Sigmoid colon (tissue), 7 donors: ENCODE data around the gene SLC35E1. TPM values are rescaled to one million over a fixed set of nuclear protein-coding genes. Genes with fewer than 3 reads are reported as not detected.

Source experiments
- DNase-seq: peaks from one replicate; pipeline ENCODE4 v3.0.0-alpha.2; 2019
- H3K27ac ChIP-seq, 4 donors: fragments of 200-600 bp; sonication (generic); one replicate each; pipeline ENCODE4 v1.5.1; 2016 to 2019; ENCODE audit warnings: mild to moderate bottlenecking in 1 of 4
- H3K27me3 ChIP-seq, 3 donors: fragments of 200-600 bp; sonication (generic); one replicate each; pipeline ENCODE4 v1.5.1; 2019; ENCODE audit warnings: mild to moderate bottlenecking in 1 of 3
- H3K36me3 ChIP-seq, 4 donors: fragments of 200-600 bp; sonication (generic); one replicate each; pipeline ENCODE4 v1.5.1; 2016 to 2019
- H3K4me1 ChIP-seq, 4 donors: fragments of 200-600 bp; sonication (generic); one replicate each; pipeline ENCODE4 v1.5.1; 2017 to 2019
- H3K4me3 ChIP-seq, 4 donors: fragments of 200-600 bp; sonication (generic); one replicate each; pipeline ENCODE4 v1.5.1; 2017 to 2019; ENCODE audit warnings: mild to moderate bottlenecking in 2 of 4, moderate library complexity in 1 of 4
- H3K9me3 ChIP-seq, 4 donors: fragments of 200-600 bp in 3 of 4; sonication (generic) in 3 of 4; one replicate each; pipeline versions ENCODE4 v1.5.1 to v1.6.1; 2013 to 2019
- EP300 ChIP-seq, 4 donors: sonication (generic); formaldehyde crosslinking; IDR thresholded peaks; one replicate each; pipeline ENCODE4 v1.6.1; 2017; ENCODE audit warnings: antibody characterized with exemption in 4 of 4
- POLR2A ChIP-seq, 2 donors: fragments of 450-650 bp; IDR thresholded peaks; one replicate each; pipeline ENCODE4 v1.6.1; 2016; ENCODE audit warnings: antibody characterized with exemption in 2 of 2, mild to moderate bottlenecking in 2 of 2, moderate library complexity in 2 of 2
- POLR2AphosphoS5 ChIP-seq, 4 donors: sonication (generic); formaldehyde crosslinking; IDR thresholded peaks; one replicate each; pipeline ENCODE4 v1.6.1; 2017; ENCODE audit warnings: antibody characterized with exemption in 4 of 4
- WGBS, 2 donors: extraction: QIAGEN DNeasy Blood & Tissue Kit; methylation state at CpG; one replicate each; pipeline ENCODE4 v1.1.7; 2013; 5-methylcytosine and 5-hydroxymethylcytosine counted together
- intact Hi-C: fragments of 100-400 bp; cut with DNase I; formaldehyde crosslinking; loops from one replicate; pipeline ENCODE4 v1.15.1; 2023
- polyA plus RNA-seq, 3 donors: library from polyadenylated mRNA; stranded (reverse); fragments of 200-250 nt; gene quantifications; one replicate each; pipeline ENCODE4 v1.2.3, GENCODE V29; 2013
- total RNA-seq, 4 donors: library from RNA; depleted of rRNA; stranded (reverse); fragments of >200 nt; gene quantifications; one replicate each; pipeline ENCODE4 v1.1.0, GENCODE V29; 2016
- TF ChIP-seq, protein P1 (sequence below), 4 experiments: fragments of 450-650 bp in 3 of 4; fragments of 200-600 bp in 1 of 4; IDR thresholded peaks; one replicate each; pipeline ENCODE4 v1.5.1; 2016 to 2019; ENCODE audit warnings: antibody characterized with exemption in 4 of 4, mild to moderate bottlenecking in 3 of 4, moderate library complexity in 2 of 4
- donor health status: healthy with polysubstance abuse.
- donor health status: Bipolar disorder and iron deficiency.
- donor health status: healthy.

Gene SLC35E1
- total and polyA plus RNA-seq, 7 donors, result 9.7 to 27.4 (median 22.4) TPM

DNA sequence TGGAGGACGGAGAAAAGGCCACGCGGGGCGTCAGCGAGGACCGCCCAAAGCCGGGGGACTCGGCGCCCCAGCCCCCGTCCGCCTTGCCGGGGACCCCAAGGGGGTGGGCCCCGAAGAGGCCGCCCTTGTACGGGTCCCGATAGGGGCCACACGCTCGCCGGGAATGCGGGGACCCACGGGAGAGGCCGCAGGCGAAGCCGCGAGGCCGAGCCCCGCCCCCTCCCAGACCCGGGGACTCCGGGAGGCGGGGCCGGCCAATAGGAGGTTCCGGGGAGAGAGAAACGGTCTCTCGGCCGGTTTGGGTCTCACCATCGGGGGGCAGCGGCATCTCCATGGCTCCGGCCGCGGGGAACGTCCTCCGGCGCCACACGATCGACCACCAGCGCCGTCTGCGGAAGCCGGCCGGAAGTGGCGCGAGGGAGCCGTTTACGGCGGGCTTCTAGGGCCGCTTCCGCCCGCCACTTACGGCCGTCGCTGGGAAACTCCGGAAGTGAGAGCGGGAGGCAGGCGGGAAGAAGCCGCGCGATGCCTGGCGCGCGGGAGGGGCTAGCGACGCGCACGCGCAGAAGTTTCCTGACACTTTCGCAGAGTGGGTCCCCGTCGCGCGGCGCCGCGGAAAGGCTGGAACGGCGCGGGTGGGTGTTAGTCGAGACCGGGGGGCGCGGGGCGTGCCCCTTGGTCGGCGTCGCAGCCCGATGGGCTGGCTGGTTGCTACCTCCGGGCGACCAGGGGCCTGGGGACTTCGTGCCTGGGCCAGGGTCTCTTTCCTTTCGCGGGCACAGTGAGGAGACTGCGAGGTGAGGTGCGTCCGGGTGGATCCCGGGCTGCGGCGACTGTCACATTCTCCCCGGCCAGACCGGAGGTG lies 29.9 kb downstream of the SLC35E1 start, which contains the start of gene CHERP:
TSS of gene CHERP (minus strand) at position 393 of the 865 bp plus-strand sequence. CDS start at position 334, 59 bp downstream.
- DNase-seq, result peak; percentile 96
- peak; percentile 70 to 79 for TF ChIP-seq POLR2A (IDR thresholded peaks at IDR 0.05)
- TF ChIP-seq POLR2AphosphoS5 (IDR thresholded peaks at IDR 0.05), result peak; percentile 91 to 97 (median 94)
- TF ChIP-seq, protein P1, sequence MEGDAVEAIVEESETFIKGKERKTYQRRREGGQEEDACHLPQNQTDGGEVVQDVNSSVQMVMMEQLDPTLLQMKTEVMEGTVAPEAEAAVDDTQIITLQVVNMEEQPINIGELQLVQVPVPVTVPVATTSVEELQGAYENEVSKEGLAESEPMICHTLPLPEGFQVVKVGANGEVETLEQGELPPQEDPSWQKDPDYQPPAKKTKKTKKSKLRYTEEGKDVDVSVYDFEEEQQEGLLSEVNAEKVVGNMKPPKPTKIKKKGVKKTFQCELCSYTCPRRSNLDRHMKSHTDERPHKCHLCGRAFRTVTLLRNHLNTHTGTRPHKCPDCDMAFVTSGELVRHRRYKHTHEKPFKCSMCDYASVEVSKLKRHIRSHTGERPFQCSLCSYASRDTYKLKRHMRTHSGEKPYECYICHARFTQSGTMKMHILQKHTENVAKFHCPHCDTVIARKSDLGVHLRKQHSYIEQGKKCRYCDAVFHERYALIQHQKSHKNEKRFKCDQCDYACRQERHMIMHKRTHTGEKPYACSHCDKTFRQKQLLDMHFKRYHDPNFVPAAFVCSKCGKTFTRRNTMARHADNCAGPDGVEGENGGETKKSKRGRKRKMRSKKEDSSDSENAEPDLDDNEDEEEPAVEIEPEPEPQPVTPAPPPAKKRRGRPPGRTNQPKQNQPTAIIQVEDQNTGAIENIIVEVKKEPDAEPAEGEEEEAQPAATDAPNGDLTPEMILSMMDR (IDR thresholded peaks at IDR 0.05), result no peak
- peak in 1 of 4 donors; percentile 70 for TF ChIP-seq EP300 (IDR thresholded peaks at IDR 0.05)
- Histone ChIP-seq H3K4me3 (peak within 1 kb of the TSS; percentile 75 to 86 (median 78)), H3K27ac (peak within 1 kb of the TSS; percentile 86 to 93 (median 88)), H3K36me3 (peaks cover 0 to 25% (median 0%) of the 10 kb centered on the region in 4 donors), H3K9me3 (no peaks in the 10 kb centered on the region), H3K27me3 (no peaks in the 10 kb centered on the region), H3K4me1 (peaks cover 0 to 63% (median 49%) of the 10 kb centered on the region in 4 donors)
- WGBS, 2 donors, result 0% methylated on average over 108 of the region's 108 CpGs
- intact Hi-C loops, result loop anchor here (2.0 kb wide), 2 partner anchors 29 to 87 kb away; partner anchors contain the start of gene MED26

DNA sequence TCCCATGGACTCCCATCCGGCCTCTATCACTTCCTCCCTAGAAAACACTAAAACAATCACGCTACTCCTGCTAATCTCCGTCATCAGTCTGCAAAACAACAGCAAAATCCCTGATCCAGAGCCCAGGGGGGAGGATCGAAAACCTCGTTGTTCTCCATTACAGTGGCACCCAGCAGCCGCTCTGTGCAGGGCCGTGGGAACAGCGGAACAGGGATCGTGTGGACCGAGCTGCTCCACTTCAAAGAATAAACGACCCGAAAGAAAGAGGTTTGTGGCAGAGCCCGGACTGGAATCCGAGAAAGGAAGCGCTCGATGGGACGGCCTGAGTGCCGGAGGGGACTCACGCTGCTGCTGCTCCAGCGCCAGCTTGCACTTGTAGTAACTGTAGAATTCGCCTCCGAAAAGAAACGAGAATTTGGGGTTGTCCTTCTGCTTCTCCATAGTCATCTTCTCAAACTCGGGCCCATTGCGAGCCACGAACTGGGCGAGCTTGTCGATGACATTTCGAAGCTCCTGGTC lies 30.6 kb downstream of the SLC35E1 start:
- peaks cover 0 to 32% (median 0%) of the 10 kb centered on the region in 4 donors for H3K36me3 ChIP-seq
- H3K4me1 ChIP-seq, result peaks cover 0 to 65% (median 49%) of the 10 kb centered on the region in 4 donors
- H3K27me3 ChIP-seq, result no peaks in the 10 kb centered on the region
- TF ChIP-seq POLR2AphosphoS5 (IDR thresholded peaks at IDR 0.05) (no peak), POLR2A (IDR thresholded peaks at IDR 0.05) (no peak)
- TF ChIP-seq, protein P1 (IDR thresholded peaks at IDR 0.05), result no peak
- WGBS, 2 donors, result 1% methylated on average over 29 of the region's 29 CpGs
- H3K4me3 ChIP-seq, result peak overlapping the region; percentile 75 to 86 (median 78)
- peak overlapping the region; percentile 86 to 93 (median 88) for H3K27ac ChIP-seq
- H3K9me3 ChIP-seq, result no peaks in the 10 kb centered on the region
- intact Hi-C loops, result loop anchor here (2.0 kb wide), 2 partner anchors 29 to 87 kb away; partner anchors contain the start of gene MED26
- DNase-seq, result no peak

DNA sequence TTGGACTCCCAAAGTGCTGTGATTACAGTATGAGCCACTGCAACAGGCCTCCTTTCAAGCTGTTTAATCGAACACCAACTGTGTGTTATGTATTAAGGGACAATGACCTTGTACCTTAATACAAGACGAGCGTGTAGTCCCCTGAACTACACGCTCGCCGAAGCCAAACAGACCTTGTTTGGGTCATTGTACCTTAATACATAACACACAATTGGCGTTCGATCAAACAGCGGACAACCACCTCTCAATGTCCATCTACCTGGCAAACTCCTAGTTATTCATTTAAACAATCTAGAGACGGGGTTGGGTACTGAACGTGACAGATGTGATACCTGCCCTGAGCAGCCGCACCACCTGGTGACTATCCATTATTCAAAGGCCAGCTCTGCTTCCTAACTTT lies 31.3 kb downstream of the SLC35E1 start:
- Histone ChIP-seq H3K36me3 (peaks cover 0 to 39% (median 2%) of the 10 kb centered on the region in 4 donors), H3K4me3 (peak overlapping the region in 3 of 4 donors; percentile 75 to 86 (median 80)), H3K27ac (peak overlapping the region in 1 of 4 donors; percentile 86), H3K9me3 (no peaks in the 10 kb centered on the region), H3K4me1 (peaks cover 0 to 65% (median 49%) of the 10 kb centered on the region in 4 donors), H3K27me3 (no peaks in the 10 kb centered on the region)
- WGBS, 2 donors, result 80 to 87% methylated on average over 12 of the region's 12 CpGs
- DNase-seq, result no peak
- no peak for TF ChIP-seq POLR2A (IDR thresholded peaks at IDR 0.05)
- intact Hi-C loops, result no loop called here

DNA sequence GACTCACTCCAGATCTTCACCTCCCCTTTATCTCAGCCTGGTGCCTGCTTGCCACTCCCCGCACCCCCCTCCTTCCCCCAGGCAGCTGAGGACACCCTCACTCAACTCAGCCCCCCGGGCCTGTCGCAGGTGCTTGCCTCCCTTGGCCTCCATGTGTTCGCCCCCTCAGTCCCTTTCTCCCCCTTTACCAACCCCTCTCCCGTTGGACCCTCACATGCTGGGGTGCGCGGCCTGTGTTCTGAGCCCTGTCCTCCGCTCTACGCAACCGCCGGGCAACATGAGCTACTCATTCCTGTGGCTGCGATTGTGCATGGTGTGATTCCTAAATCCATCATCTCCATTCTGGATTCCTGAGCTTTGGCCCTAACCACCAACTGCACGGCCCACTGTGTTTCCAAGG lies 35.1 kb downstream of the SLC35E1 start:
- intact Hi-C loops, result no loop called here
- Histone ChIP-seq H3K27ac (no peak overlapping the region), H3K9me3 (no peaks in the 10 kb centered on the region), H3K4me3 (no peak overlapping the region), H3K4me1 (peaks cover 0 to 43% (median 37%) of the 10 kb centered on the region in 4 donors), H3K27me3 (no peaks in the 10 kb centered on the region), H3K36me3 (peaks cover 26 to 76% (median 33%) of the 10 kb centered on the region in 4 donors)
- 94% methylated on average over 13 of the region's 13 CpGs for WGBS, 2 donors
- DNase-seq, result no peak
- TF ChIP-seq POLR2AphosphoS5 (IDR thresholded peaks at IDR 0.05), result no peak
- no peak for TF ChIP-seq EP300 (IDR thresholded peaks at IDR 0.05)
- TF ChIP-seq, protein P1 (IDR thresholded peaks at IDR 0.05), result no peak
- no peak for TF ChIP-seq POLR2A (IDR thresholded peaks at IDR 0.05)

DNA sequence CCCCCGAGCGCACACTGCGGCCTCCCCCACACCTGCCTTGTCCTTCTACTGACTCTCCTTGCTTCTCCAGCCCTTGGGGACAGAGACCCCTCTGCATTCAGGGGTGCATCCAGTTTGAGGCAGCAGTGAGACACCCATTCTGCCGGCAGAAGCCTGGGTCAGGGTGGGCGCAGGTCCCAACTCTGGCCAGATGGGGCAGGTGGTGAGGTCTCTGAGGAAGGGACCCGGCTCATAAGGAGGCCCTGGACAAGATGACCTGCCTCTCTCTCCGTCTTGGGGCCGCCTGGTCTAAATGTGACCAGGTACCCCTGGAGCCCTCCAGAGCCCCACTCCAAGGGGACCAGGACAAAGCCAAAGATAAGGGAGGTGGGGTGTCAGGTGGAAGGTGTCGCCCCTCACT lies 36.1 kb downstream of the SLC35E1 start:
- Histone ChIP-seq H3K9me3 (no peaks in the 10 kb centered on the region), H3K27ac (no peak overlapping the region), H3K4me3 (no peak overlapping the region), H3K4me1 (peaks cover 0 to 37% (median 32%) of the 10 kb centered on the region in 4 donors), H3K36me3 (peaks cover 36 to 86% (median 43%) of the 10 kb centered on the region in 4 donors), H3K27me3 (no peaks in the 10 kb centered on the region)
- DNase-seq, result no peak
- whole genome bisulfite sequencing, 2 donors, result 94 to 96% methylated on average over 9 of the region's 9 CpGs
- TF ChIP-seq POLR2A (IDR thresholded peaks at IDR 0.05) (no peak), POLR2AphosphoS5 (IDR thresholded peaks at IDR 0.05) (no peak), EP300 (IDR thresholded peaks at IDR 0.05) (no peak)
- TF ChIP-seq, protein P1 (IDR thresholded peaks at IDR 0.05), result no peak
- intact Hi-C loops, result no loop called here
